Measurements from ENCODE around the gene STK32B.

- TF ChIP-seq, protein P1, sequence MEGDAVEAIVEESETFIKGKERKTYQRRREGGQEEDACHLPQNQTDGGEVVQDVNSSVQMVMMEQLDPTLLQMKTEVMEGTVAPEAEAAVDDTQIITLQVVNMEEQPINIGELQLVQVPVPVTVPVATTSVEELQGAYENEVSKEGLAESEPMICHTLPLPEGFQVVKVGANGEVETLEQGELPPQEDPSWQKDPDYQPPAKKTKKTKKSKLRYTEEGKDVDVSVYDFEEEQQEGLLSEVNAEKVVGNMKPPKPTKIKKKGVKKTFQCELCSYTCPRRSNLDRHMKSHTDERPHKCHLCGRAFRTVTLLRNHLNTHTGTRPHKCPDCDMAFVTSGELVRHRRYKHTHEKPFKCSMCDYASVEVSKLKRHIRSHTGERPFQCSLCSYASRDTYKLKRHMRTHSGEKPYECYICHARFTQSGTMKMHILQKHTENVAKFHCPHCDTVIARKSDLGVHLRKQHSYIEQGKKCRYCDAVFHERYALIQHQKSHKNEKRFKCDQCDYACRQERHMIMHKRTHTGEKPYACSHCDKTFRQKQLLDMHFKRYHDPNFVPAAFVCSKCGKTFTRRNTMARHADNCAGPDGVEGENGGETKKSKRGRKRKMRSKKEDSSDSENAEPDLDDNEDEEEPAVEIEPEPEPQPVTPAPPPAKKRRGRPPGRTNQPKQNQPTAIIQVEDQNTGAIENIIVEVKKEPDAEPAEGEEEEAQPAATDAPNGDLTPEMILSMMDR (IDR thresholded peaks at IDR 0.05) = no peak
- TF ChIP-seq POLR2AphosphoS5 (IDR thresholded peaks at IDR 0.05) = no peak
These were observed 74.0 kb downstream of the STK32B start for GRCh38 chr4:5125321-5125720.
